HG03575 (cell line): ENCODE results near the gene C5AR2.
"Not testable (repeated sequence)": the region's sequence is repeated elsewhere in the genome, so short reads cannot be mapped to it uniquely, and the experiment has no call there.

Experiments used
- ATAC-seq: cut with Tn5 transposase; IDR thresholded peaks from one replicate; pipeline ENCODE4 v1.9.1; 2021; ENCODE audit not compliant: unreplicated experiment, insufficient number of reproducible peaks, low FRiP score; ENCODE audit errors: extremely low read depth

Gene C5AR2

DNA sequence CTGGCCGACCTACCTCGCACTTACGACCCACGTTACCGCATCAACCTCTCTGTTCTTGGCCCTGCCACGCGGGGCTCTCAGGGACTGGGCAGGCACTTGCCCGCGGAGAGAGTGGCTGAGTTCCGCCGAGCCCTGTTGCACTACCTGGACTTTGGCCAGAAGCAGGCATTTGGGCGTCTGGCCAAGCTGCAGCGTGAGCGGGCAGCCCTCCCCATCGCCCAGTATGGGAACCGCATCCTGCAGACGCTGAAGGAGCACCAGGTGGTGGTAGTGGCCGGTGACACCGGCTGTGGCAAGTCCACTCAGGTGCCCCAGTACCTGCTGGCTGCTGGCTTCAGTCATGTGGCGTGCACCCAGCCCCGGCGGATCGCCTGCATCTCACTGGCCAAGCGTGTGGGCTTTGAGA is 21.3 kb downstream of the C5AR2 start:
- no peak for ATAC-seq

GRCh38 chr19:47356900-47357299 is 24.9 kb downstream of the C5AR2 start:
- ATAC-seq = no peak

- ATAC-seq = no peak
Observed at GRCh38 chr19:47357788-47358680, 26.1 kb downstream of the C5AR2 start.

DNA sequence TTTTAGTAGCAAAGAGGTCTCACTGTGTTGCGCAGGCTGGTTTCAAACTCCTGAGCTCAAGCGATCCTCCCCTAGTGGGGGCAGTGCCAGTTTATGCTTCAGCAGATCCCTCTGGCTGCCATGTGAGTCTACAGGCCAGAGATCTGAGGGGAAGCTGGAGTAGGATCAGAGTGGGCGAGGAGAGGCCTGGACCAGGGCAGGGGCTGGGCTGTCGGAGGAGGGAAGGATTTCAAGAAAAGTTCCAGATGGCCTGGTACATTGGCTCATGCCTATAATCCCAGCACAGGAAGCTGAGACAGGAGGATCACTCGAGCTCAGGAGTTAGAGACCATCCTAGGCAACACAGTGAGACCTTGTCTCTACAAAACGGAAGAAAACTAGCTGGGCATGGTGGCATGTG is 27.0 kb downstream of the C5AR2 start:
- no peak for ATAC-seq

DNA sequence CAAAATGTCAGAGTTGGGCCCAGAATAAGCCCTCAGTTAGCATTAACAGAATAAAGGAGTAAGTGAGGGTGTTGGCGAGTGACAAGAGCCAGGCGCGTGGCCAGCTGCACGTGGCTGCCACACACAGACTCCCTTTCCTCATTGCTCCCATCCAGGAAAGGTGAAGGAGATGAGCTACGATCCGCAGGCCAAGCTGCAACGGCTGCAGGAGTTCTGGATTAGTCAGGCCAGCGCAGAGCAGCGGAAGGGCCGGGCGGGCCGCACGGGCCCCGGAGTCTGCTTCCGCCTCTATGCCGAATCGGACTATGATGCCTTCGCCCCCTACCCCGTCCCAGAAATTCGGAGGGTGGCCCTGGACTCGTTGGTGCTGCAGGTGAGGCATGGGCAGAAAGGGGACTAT is 30.3 kb downstream of the C5AR2 start:
- no peak for ATAC-seq

GRCh38 chr19:47363758-47364531 is 32.0 kb downstream of the C5AR2 start:
- no peak for ATAC-seq

DNA sequence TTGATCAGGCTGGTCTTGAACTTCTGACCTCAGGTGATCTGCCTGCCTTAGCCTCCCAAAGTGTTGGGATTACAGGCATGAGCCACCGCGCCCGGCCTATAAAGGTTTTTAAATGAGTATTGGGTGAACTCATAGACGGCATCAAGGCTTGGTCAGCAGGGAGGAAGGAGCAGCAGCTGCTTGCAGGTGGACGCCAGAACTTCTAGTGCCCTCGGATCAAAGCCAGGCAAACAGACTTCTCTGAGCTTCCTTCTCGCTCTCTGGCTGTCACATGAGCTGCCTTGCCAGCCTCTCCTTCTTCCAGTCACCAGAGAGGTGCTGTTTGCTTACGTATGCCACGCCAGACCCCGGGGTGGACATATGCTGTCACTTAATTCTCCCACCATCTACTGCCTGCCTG is 33.5 kb downstream of the C5AR2 start:
- not testable (repeated sequence) for ATAC-seq

DNA sequence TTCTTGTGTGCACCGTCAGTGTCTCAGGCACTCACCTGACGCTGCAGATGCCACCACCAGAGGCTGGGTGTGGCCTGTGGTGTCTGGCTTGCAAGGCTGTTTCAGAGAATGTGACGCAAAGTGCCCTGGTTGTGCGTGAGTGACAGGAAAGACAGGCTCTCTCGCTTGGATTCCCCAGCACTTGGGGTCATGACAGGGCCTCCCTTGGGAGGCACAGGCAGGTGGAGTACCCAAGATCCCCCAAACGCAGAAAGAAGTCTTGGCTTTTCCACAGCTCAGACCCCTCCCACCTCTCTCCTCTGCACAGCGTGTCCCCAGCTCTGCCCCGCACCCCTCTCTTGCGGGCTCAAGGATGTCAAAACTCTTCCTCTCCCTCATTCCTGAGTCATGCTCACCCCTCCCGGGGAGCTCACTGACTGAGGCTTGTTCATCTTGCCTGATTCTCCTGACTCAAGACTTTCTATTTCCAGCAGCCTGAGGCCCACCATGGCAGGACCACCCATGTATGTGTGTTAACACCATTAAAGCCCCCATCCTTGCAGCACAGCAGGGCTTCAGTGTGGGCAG is 38.2 kb downstream of the C5AR2 start:
- ATAC-seq = no peak

DNA sequence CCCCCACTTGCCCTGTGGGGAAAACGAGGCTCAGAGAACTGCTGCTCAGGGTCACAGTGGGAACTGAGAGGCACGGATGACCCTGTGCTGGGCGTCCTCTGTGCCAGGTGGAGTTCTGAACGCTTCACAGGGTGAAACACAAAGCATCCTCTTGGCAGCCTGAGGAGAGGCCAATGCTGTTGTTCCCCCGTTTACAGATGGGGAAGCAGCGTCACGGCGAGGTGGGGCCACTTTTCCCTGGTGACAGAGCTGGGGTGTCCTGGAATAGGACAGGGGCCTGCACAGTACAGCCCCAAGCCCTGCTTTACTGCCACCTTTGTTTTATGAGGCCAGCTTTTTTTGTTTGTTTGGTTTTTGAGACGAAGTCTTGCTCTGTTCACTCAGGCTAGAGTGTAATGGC is 39.3 kb downstream of the C5AR2 start:
- ATAC-seq = no peak

GRCh38 chr19:47372603-47373002 is 40.6 kb downstream of the C5AR2 start:
- no peak for ATAC-seq

- no peak for ATAC-seq
Observed at GRCh38 chr19:47373246-47374240, 41.6 kb downstream of the C5AR2 start.

DNA sequence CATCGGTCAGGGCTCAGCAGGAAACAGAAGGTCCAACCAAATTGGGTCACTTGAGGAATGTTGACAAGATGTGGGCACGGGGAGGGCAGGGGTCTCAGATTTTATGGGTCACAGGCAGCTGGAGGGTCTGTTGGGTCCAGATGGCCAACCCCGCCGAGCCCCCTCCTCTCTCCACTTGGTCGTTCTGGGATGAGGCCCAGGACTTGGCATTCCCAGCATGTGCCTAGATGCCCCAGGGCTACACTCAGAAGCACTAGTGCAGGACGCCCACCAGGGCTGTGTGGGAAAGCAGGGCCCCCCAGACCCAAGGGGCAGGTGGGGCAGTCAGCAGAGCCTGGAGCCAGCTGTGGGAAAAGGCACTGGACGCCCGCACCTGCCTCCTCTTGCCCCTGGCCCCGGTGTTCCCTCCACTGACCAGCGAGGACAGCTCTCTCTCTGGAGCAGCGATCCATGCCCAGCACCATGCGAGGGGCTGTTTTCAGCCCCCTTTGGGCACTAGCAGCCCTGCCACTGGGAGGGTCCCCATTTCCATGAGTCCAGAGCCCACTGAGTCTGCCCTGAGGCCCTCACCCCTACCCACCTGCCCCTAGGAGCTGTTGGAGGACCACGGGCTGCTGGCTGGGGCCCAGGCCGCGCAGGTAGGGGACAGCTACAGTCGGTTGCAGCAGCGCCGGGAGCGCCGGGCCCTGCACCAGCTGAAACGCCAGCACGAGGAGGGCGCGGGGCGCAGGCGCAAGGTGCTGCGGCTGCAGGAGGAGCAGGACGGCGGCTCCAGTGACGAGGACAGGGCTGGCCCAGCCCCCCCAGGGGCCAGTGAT is 43.1 kb downstream of the C5AR2 start:
- ATAC-seq = no peak

- ATAC-seq = no peak
Observed at GRCh38 chr19:47375694-47376588, 44.0 kb downstream of the C5AR2 start.

DNA sequence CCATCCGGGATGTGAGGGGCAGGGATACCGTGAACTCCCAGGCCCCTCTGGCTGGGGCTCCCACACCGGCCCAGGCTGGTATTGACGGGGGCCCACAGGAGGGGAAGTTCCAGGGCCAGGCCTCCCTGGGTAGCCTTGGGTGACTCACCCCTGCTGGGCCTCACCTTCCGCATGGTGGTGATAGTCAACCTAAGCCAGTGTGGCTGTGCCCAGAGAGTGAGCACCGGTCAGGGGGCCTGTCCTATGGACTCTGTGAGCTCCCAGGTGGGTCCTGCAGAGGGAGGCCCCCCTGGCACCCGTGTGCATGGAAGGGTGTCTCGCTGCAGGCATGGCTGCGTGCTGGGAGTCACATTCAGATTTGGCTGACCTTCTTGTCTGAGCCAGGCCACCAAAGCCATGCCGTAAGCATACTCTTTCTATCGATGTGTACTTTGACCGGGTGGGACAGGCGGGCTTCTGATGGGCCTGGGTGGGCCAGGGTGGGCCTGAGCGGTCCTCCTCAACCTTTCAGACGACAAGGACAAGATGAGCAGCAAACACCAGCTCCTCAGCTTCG is 44.7 kb downstream of the C5AR2 start:
- ATAC-seq = no peak

DNA sequence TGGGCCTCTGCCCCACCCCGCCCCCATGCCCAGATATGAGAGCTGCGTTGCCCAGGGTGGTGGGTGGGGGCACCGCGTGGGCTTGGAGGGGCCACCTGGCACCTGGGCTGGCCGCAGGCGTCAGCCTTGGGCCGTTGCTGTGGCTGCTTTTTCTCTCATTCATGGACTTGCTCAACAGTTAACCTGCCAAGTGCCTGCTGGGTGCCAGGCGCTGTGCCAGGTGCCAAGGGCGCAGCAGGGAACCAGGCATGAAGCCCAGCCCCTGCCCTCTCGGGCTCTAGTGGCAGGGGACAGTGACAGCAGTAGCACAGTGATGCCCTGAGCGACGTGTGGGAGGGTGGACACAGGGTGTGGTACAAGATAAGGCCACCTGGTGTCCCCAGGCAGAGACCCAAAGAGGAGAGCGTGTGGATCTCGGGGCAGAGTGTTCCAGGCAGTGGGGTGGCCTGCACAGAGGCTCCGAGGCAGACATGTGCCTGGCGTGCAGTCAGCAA is 45.3 kb downstream of the C5AR2 start:
- ATAC-seq = no peak

DNA sequence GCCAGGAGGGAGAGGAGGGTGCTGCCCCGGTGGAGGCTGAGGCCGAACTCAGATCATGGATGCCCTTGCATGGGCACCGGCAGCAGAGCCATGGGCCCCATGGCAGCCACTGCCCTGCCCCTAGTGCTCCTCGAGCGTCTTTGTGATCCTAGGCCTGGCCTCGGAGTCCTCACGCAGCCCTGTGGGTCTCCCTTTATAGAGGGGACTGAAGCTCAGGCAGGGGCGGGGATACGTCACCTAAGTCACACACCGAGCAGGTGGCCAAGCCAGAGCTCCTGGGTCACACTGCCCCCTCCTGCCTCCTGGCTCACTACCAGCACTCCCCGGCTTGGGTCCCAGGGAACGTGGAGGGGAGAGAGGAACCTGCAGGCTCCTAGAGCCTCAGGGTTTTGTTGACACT is 45.8 kb downstream of the C5AR2 start:
- ATAC-seq = no peak

DNA sequence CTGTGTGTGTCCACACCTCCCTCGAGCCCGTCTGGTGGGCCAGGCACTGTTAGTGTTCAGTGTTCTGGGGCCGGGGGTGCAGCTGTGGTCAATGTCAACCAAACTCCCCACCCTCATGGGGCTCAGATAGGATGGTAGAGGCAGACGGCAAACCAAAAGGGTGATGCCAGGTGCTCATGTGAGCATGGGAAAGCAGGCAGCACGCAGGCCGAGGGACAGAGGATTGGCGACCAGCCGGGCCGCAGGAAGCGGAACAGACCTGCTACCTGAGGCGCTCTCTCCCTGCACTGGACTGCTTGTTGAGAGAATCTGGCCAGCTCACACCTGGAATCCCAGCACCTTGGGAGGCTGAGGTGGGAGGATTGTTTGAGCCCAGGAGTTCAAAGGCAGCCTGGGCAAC is 46.3 kb downstream of the C5AR2 start:
- ATAC-seq = no peak
